Endothelial cell of umbilical vein (primary cell): ENCODE measurements around the gene OR9Q1. TPM values are rescaled to one million over a fixed set of nuclear protein-coding genes. Genes with fewer than 3 reads are reported as not detected.

ENCODE experiments used
- Bru-seq: library from RNA; stranded (reverse); fragments of 400-500 nt; gene quantifications from one replicate; lab custom pipeline; 2021; lab: Mats Ljungman, UMichigan
- BruChase-seq, 2 experiments: library from RNA; stranded (reverse); fragments of 400-500 nt; gene quantifications; one replicate each; lab custom pipeline; 2021; lab: Mats Ljungman, UMichigan
- BruUV-seq: library from RNA; stranded (reverse); fragments of 400-500 nt; replicated peaks from 2 replicates; lab custom pipeline; 2021; lab: Mats Ljungman, UMichigan
- CTCF ChIA-PET: fragments of 300-600, 350-600 bp; sonication (Branson Sonifier 250); formaldehyde crosslinking; loops from one replicate; lab custom pipeline; 2021; ENCODE audit warnings: antibody characterized with exemption, inconsistent platforms; lab: Charles Lee
- POLR2A ChIA-PET: fragments of 300-600, 350-600 bp; sonication (Branson Sonifier 250); formaldehyde crosslinking; loops from one replicate; lab custom pipeline; 2021; ENCODE audit warnings: antibody characterized with exemption, inconsistent platforms; lab: Charles Lee
- DNase-seq: peaks from one replicate; pipeline ENCODE4 v3.0.0-alpha.2; 2011; ENCODE audit warnings: low read depth, low spot score
- FAIRE-seq: peaks from 2 replicates; lab custom pipeline; 2011; peaks lifted over from hg19 to GRCh38; lab: Jason Lieb, UNC
- H2AFZ ChIP-seq: 2 replicates; pipeline ENCODE4 v1.6.0; 2012; ENCODE audit warnings: low read depth, low read length, control low read depth, inconsistent platforms
- H3K27ac ChIP-seq: 2 replicates; pipeline ENCODE4 v1.5.1; 2011; ENCODE audit warnings: low read depth, mild to moderate bottlenecking, control low read depth, low read length, moderate library complexity; ENCODE audit not compliant: insufficient read depth
- H3K27me3 ChIP-seq, 2 experiments: 2 replicates each; pipeline versions ENCODE4 v1.6.0 to v1.6.1; 2011; ENCODE audit warnings: low read length in 2 of 2, mixed read lengths in 1 of 2; ENCODE audit not compliant: control insufficient read depth in 2 of 2, insufficient read depth in 2 of 2
- H3K36me3 ChIP-seq, 2 experiments: 2 replicates in 1 of 2; 3 replicates in 1 of 2; pipeline ENCODE4 v1.5.1; 2011; ENCODE audit warnings: low read length in 2 of 2, mild to moderate bottlenecking in 1 of 2, moderate library complexity in 1 of 2; ENCODE audit not compliant: control insufficient read depth in 2 of 2, insufficient read depth in 2 of 2; ENCODE audit errors: extremely low read depth in 1 of 2
- H3K4me1 ChIP-seq: 3 replicates; pipeline ENCODE4 v1.5.1; 2011; ENCODE audit warnings: mild to moderate bottlenecking, low read length; ENCODE audit not compliant: control insufficient read depth, insufficient read depth; ENCODE audit errors: extremely low read depth
- H3K4me2 ChIP-seq: 2 replicates; pipeline ENCODE4 v1.6.1; 2011; ENCODE audit warnings: low read length, control low read depth, mixed read lengths; ENCODE audit not compliant: insufficient read depth
- H3K4me3 ChIP-seq, 3 experiments: fragments of 200-600 bp in 1 of 3; sonication (generic), shearing (Covaris generic) in 1 of 3; replicated peaks in 1 of 3; 2 replicates each; pipeline ENCODE4 v1.5.1; 2011 to 2016; ENCODE audit warnings: control low read depth in 3 of 3, low read length in 3 of 3, mild to moderate bottlenecking in 2 of 3, inconsistent platforms in 1 of 3, low read depth in 1 of 3, moderate library complexity in 1 of 3; ENCODE audit not compliant: insufficient read depth in 1 of 3
- H3K79me2 ChIP-seq: 2 replicates; pipeline ENCODE4 v1.6.0; 2012; ENCODE audit warnings: low read length, inconsistent platforms; ENCODE audit not compliant: control insufficient read depth, insufficient read depth
- H3K9ac ChIP-seq: replicated peaks from 2 replicates; pipeline ENCODE3; 2011; ENCODE audit warnings: low read length, control low read depth; ENCODE audit not compliant: insufficient read depth; ENCODE audit errors: extremely low read depth
- H3K9me1 ChIP-seq: replicated peaks from 3 replicates; pipeline ENCODE4 v1.6.0; 2011; ENCODE audit warnings: mild to moderate bottlenecking, low read length; ENCODE audit not compliant: control insufficient read depth, insufficient read depth; ENCODE audit errors: extremely low read depth
- H3K9me3 ChIP-seq: replicated peaks from 2 replicates; pipeline ENCODE4 v1.5.1; 2012; ENCODE audit warnings: low read length, inconsistent platforms; ENCODE audit not compliant: control insufficient read depth, insufficient read depth
- H4K20me1 ChIP-seq: replicated peaks from 2 replicates; pipeline ENCODE3; 2011; ENCODE audit warnings: mild to moderate bottlenecking, low read length; ENCODE audit not compliant: control insufficient read depth, insufficient read depth; ENCODE audit errors: extremely low read depth
- MYC ChIP-seq: IDR thresholded peaks from one replicate; pipeline ENCODE4 v1.6.1; 2011; ENCODE audit warnings: mild to moderate bottlenecking, low read depth, low read length
- POLR2A ChIP-seq: IDR thresholded peaks from 2 replicates; pipeline ENCODE4 v1.6.1; 2012; ENCODE audit warnings: low read depth, mild to moderate bottlenecking, control low read depth, low read length
- dilution Hi-C: fragments of 300-500 bp; cut with MboI; formaldehyde crosslinking; loops from one replicate; pipeline ENCODE4 v1.15.0; 2019; ENCODE audit warnings: low sequenced_read_pairs; ENCODE audit not compliant: extremely low pct_ligation_motif_present
- intact Hi-C: fragments of 100-400 bp; cut with micrococcal nuclease; formaldehyde crosslinking; loops from one replicate; pipeline ENCODE4 v1.10.0; 2022
- long read RNA-seq: library from polyadenylated mRNA; stranded (forward); transcript quantifications from one replicate; pipeline ENCODE4 v2.0.0, GENCODE V29; 2021
- polyA minus RNA-seq, 3 experiments: library from RNA; depleted of rRNA, polyadenylated mRNA; stranded (reverse); fragments of >200 nt; gene quantifications; 1 replicate in 1 of 3; 2 replicates in 2 of 3; pipeline ENCODE4 v1.2.3, GENCODE V29; 2011
- polyA plus RNA-seq, 4 experiments: library from polyadenylated mRNA; depleted of rRNA in 3 of 4; stranded (reverse) in 3 of 4; unstranded in 1 of 4; fragments of >200 nt; gene quantifications; 2 replicates each; pipeline versions ENCODE4 v1.2.1 to v1.2.3, GENCODE V29; 2011 to 2012; ENCODE audit warnings: missing spikeins in 1 of 4
- total RNA-seq: library from RNA; stranded (reverse); gene quantifications from 2 replicates; pipeline ENCODE4 v1.2.3, GENCODE V29; 2021
- TF ChIP-seq, protein P1 (sequence below), 2 donors: IDR thresholded peaks; 1 replicate in 1 of 2; 2 replicates in 1 of 2; pipeline ENCODE4 v1.5.1; 2011; ENCODE audit warnings: low read length in 2 of 2, mild to moderate bottlenecking in 2 of 2, moderate library complexity in 2 of 2, control low read depth in 1 of 2, inconsistent platforms in 1 of 2, low read depth in 1 of 2; ENCODE audit not compliant: insufficient read depth in 1 of 2; ENCODE audit errors: extremely low read depth in 1 of 2
- TF ChIP-seq, protein P2 (sequence below): IDR thresholded peaks from 2 replicates; pipeline ENCODE4 v1.6.1; 2011; ENCODE audit not compliant: insufficient read depth, insufficient read length

Gene OR9Q1, protein sequence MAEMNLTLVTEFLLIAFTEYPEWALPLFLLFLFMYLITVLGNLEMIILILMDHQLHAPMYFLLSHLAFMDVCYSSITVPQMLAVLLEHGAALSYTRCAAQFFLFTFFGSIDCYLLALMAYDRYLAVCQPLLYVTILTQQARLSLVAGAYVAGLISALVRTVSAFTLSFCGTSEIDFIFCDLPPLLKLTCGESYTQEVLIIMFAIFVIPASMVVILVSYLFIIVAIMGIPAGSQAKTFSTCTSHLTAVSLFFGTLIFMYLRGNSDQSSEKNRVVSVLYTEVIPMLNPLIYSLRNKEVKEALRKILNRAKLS
- total RNA-seq = not detected in 2 replicates
- polyA plus RNA-seq = not detected in 2 replicates
- polyA plus RNA-seq (2011; cell fraction: cytosol; rRNA removed) = not detected in 2 replicates
- not detected in 2 replicates for polyA plus RNA-seq (2011; cell fraction: nucleus; rRNA removed)
- polyA plus RNA-seq (2012) = not detected in 2 replicates
- polyA minus RNA-seq = not detected in 2 replicates
- polyA minus RNA-seq (2011; cell fraction: cytosol; rRNA and poly(A)+ RNA removed) = not detected
- polyA minus RNA-seq (2011; cell fraction: nucleus; rRNA and poly(A)+ RNA removed) = not detected in 2 replicates
- percentile 4 among the genes with signal in this experiment for Bru-seq, nascent RNA
- BruChase-seq, experiment 1, labeled RNA remaining after a 6-hour chase = percentile 6 among the genes with signal in this experiment
- BruChase-seq, experiment 2, labeled RNA remaining after a 2-hour chase = percentile 6 among the genes with signal in this experiment
- long read RNA-seq, partial matches to known transcripts = 0 of 1 reads
- long read RNA-seq, other reads (novel, unspliced or antisense) = 1 of 1 reads

DNA sequence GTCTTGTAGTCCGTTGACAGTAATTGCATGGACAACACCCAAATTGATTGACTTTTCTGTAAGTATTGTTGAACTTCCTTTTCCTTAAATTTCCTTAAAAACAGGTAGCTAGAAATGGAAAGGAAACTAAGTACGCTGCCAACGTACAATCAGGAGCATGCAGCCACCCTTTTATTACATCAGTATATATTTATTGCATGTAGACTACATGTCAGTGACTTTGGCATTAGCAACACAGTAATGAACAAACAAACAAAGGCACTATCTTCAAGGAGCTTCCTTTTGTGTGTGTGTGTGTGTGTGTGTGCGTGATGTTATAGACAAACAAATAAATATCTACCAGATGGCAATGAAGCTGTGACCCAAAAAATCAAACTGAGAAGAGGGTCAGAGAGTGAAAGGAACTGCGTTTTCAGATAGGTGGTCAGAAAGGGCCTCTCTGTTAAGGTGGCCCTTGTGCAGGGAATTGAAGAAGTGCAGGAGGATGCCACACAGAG lies at the start of gene OR9Q1:
Gene OR9Q1 (plus strand): TSS at position 447 of the 497 bp plus-strand sequence. CDS start 155,564 bp downstream, outside the sequence.
- H3K4me3 ChIP-seq = no peak within 1 kb of the TSS
- dilution Hi-C loops = no loop called here
- peak; percentile 49 for FAIRE-seq

More for the DNA sequence above, at the start of gene OR9Q1:
- TF ChIP-seq POLR2A (no peak), MYC (no peak)
- TF ChIP-seq, protein P1, sequence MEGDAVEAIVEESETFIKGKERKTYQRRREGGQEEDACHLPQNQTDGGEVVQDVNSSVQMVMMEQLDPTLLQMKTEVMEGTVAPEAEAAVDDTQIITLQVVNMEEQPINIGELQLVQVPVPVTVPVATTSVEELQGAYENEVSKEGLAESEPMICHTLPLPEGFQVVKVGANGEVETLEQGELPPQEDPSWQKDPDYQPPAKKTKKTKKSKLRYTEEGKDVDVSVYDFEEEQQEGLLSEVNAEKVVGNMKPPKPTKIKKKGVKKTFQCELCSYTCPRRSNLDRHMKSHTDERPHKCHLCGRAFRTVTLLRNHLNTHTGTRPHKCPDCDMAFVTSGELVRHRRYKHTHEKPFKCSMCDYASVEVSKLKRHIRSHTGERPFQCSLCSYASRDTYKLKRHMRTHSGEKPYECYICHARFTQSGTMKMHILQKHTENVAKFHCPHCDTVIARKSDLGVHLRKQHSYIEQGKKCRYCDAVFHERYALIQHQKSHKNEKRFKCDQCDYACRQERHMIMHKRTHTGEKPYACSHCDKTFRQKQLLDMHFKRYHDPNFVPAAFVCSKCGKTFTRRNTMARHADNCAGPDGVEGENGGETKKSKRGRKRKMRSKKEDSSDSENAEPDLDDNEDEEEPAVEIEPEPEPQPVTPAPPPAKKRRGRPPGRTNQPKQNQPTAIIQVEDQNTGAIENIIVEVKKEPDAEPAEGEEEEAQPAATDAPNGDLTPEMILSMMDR (IDR thresholded peaks at IDR 0.05; ENCODE audit: extremely low read depth in 1 of 2, insufficient read depth in 1 of 2, low read depth in 1 of 2, low read length in 2 of 2) = no peak
- TF ChIP-seq, protein P2, sequence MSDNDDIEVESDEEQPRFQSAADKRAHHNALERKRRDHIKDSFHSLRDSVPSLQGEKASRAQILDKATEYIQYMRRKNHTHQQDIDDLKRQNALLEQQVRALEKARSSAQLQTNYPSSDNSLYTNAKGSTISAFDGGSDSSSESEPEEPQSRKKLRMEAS = no peak
- Histone ChIP-seq H3K9me3 (no peaks in the 10 kb centered on the region), H3K9me1 (no peaks in the 10 kb centered on the region), H3K36me3 (no peaks in the 10 kb centered on the region), H3K79me2 (no peaks in the 10 kb centered on the region), H3K27ac (peak within 1 kb of the TSS; percentile 32), H2AFZ (no peak within 1 kb of the TSS), H3K4me1 (peaks cover 13% of the 10 kb centered on the region), H3K27me3 (no peaks in the 10 kb centered on the region), H3K9ac (no peak within 1 kb of the TSS), H4K20me1 (no peaks in the 10 kb centered on the region), H3K4me2 (peak within 1 kb of the TSS; percentile 20)
- ChIA-PET CTCF (interaction anchor here (1.8 kb wide), 1 partner anchor 263 kb away, joined by 4 read pairs; no protein-coding TSS in a partner anchor), POLR2A (no interaction called here)
- DNase-seq = no peak
- intact Hi-C loops = no loop called here
- BruUV-seq = no TSS peak
